Measurements from ENCODE around the gene ABCC3. TPM values are rescaled to one million over a fixed set of nuclear protein-coding genes. Genes with fewer than 3 reads are reported as not detected.

The ABCC3 gene
- total RNA-seq, 1 experiment from 2014 or later = 293 TPM

GRCh38 chr17:50725769-50726655 is 91.3 kb downstream of the ABCC3 start:
- POLR2A ChIA-PET = interaction anchor here (1.3 to 1.6 kb wide), 2 partner anchors 15 to 17 kb away, joined by 3 to 8 read pairs; partner anchors contain the start of gene ANKRD40
- intact Hi-C loops (cut with micrococcal nuclease) = no loop called here
- H3K9me3 Mint-ChIP-seq (ENCODE audit: unreplicated experiment) = no peaks in the 10 kb centered on the region
- CTCF ChIA-PET = interaction anchor here (0.5 to 0.6 kb wide), 2 partner anchors 178 to 179 kb away, joined by 3 to 5 read pairs; no protein-coding TSS in a partner anchor
- H3K27me3 Mint-ChIP-seq (ENCODE audit: insufficient read depth, unreplicated experiment) = no peaks in the 10 kb centered on the region
- no peak overlapping the region for H3K4me3 Mint-ChIP-seq (ENCODE audit: unreplicated experiment)
- TF ChIP-seq, protein P1, sequence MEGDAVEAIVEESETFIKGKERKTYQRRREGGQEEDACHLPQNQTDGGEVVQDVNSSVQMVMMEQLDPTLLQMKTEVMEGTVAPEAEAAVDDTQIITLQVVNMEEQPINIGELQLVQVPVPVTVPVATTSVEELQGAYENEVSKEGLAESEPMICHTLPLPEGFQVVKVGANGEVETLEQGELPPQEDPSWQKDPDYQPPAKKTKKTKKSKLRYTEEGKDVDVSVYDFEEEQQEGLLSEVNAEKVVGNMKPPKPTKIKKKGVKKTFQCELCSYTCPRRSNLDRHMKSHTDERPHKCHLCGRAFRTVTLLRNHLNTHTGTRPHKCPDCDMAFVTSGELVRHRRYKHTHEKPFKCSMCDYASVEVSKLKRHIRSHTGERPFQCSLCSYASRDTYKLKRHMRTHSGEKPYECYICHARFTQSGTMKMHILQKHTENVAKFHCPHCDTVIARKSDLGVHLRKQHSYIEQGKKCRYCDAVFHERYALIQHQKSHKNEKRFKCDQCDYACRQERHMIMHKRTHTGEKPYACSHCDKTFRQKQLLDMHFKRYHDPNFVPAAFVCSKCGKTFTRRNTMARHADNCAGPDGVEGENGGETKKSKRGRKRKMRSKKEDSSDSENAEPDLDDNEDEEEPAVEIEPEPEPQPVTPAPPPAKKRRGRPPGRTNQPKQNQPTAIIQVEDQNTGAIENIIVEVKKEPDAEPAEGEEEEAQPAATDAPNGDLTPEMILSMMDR (IDR thresholded peaks at IDR 0.05; ENCODE audit: unreplicated experiment) = no peak
- no peak overlapping the region for H3K27ac Mint-ChIP-seq (ENCODE audit: low read depth, unreplicated experiment)
- DNase-seq (ENCODE audit: unreplicated experiment) = no peak
- BruUV-seq (replicated peaks) = no TSS peak
- peaks cover 5% of the 10 kb centered on the region for H3K36me3 Mint-ChIP-seq (ENCODE audit: insufficient read depth, unreplicated experiment)
- H3K4me1 Mint-ChIP-seq (ENCODE audit: insufficient read depth, unreplicated experiment) = peaks cover 15% of the 10 kb centered on the region

GRCh38 chr17:50728112-50728429 is 93.4 kb downstream of the ABCC3 start:
- Mint-ChIP-seq H3K27ac (ENCODE audit: low read depth, unreplicated experiment) (no peak overlapping the region), H3K4me1 (ENCODE audit: insufficient read depth, unreplicated experiment) (peaks cover 21% of the 10 kb centered on the region), H3K4me3 (ENCODE audit: unreplicated experiment) (no peak overlapping the region), H3K9me3 (ENCODE audit: unreplicated experiment) (no peaks in the 10 kb centered on the region), H3K36me3 (ENCODE audit: insufficient read depth, unreplicated experiment) (peaks cover under 1% of the 10 kb centered on the region), H3K27me3 (ENCODE audit: insufficient read depth, unreplicated experiment) (no peaks in the 10 kb centered on the region)
- DNase-seq (ENCODE audit: unreplicated experiment) = no peak
- CTCF ChIA-PET = interaction anchor here (0.7 kb wide), 1 partner anchor 330 kb away, joined by 3 read pairs; no protein-coding TSS in a partner anchor
- POLR2A ChIA-PET = interaction anchor here (0.7 to 1.2 kb wide), 6 partner anchors 20 to 185 kb away, joined by 3 to 5 read pairs (median 3); no protein-coding TSS in a partner anchor
- intact Hi-C loops (cut with micrococcal nuclease) = no loop called here
- BruUV-seq (replicated peaks) = no TSS peak
- TF ChIP-seq, protein P1 (IDR thresholded peaks at IDR 0.05; ENCODE audit: unreplicated experiment) = no peak

DNA sequence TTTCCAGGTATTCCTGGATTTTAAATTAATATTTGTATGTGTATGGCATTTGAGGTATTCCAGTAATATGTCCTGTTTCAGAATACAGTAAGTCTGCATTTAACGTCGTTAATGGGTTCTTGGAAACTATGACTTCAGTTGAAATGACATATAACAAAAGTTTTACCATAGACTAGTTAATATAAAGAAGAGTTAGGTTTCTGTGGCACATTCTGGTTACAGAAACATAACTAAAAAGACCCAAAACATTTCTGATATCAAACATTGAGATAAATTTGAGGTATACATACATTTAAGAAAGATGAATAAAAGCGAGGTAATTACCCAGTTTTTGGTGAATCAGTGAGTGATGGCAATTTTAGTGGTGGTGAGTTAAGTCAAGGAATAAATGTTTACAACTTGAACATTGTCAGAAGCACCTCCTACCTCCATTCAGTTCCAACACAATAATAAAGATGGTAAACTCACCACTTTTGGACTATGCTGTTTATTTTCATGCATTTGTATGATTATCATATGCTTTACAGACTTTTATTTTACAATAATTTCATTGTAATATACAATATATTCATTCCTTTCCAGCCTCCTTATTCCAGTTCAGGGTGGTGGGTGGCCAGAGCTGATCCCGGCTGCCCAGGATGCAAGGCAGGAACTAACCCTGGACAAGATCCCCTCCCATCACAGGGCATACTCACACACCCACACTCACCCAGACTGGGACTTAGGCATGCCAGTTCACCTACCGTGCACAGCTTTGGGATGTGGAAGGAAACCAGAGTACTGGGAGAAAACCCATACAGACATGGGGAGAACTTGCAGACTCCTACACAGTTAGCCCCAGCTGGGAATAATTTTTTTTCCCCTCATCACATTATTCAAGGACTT is 94.4 kb downstream of the ABCC3 start:
- POLR2A ChIA-PET = interaction anchor here (0.8 to 1.5 kb wide), 4 partner anchors 9 to 186 kb away, joined by 3 to 5 read pairs (median 4); no protein-coding TSS in a partner anchor
- no peaks in the 10 kb centered on the region for H3K36me3 Mint-ChIP-seq (ENCODE audit: insufficient read depth, unreplicated experiment)
- TF ChIP-seq, protein P1 (IDR thresholded peaks at IDR 0.05; ENCODE audit: unreplicated experiment) = no peak
- BruUV-seq (replicated peaks) = no TSS peak
- H3K4me1 Mint-ChIP-seq (ENCODE audit: insufficient read depth, unreplicated experiment) = peaks cover 21% of the 10 kb centered on the region
- H3K27ac Mint-ChIP-seq (ENCODE audit: low read depth, unreplicated experiment) = no peak overlapping the region
- H3K4me3 Mint-ChIP-seq (ENCODE audit: unreplicated experiment) = no peak overlapping the region
- no peaks in the 10 kb centered on the region for H3K9me3 Mint-ChIP-seq (ENCODE audit: unreplicated experiment)
- no peak for DNase-seq (ENCODE audit: unreplicated experiment)
- CTCF ChIA-PET = interaction anchor here (0.6 to 0.8 kb wide), 2 partner anchors 113 to 179 kb away, joined by 3 to 5 read pairs; no protein-coding TSS in a partner anchor
- intact Hi-C loops (cut with micrococcal nuclease) = no loop called here
- no peaks in the 10 kb centered on the region for H3K27me3 Mint-ChIP-seq (ENCODE audit: insufficient read depth, unreplicated experiment)

Measured in MCF 10A (cell line).